Measurements from ENCODE around the gene DPM3. TPM values are rescaled to one million over a fixed set of nuclear protein-coding genes. Genes with fewer than 3 reads are reported as not detected.

DPM3 gene
- total RNA-seq, 1 experiment from 2014 or later, result 73.5 TPM

DNA sequence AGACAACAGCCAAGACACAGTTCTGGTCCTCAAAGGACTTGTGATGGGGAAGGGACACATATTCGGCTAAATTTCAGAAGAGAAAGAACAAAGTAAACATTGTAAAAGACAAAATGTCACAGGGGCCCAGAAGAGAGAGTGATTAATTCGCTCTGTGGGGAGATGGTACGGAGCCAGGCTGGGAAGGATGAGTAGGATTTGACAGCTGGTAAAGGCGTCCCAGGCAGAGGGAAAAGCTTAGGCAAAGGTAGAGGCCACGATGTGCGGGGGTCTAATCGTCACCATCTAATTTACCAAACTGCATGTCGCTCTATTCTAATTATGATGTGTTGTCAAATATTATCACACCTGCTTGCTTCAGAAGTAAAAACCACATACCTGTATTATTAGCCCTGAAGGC lies 29.9 kb downstream of the DPM3 start (continued):
- TF ChIP-seq, protein P1, sequence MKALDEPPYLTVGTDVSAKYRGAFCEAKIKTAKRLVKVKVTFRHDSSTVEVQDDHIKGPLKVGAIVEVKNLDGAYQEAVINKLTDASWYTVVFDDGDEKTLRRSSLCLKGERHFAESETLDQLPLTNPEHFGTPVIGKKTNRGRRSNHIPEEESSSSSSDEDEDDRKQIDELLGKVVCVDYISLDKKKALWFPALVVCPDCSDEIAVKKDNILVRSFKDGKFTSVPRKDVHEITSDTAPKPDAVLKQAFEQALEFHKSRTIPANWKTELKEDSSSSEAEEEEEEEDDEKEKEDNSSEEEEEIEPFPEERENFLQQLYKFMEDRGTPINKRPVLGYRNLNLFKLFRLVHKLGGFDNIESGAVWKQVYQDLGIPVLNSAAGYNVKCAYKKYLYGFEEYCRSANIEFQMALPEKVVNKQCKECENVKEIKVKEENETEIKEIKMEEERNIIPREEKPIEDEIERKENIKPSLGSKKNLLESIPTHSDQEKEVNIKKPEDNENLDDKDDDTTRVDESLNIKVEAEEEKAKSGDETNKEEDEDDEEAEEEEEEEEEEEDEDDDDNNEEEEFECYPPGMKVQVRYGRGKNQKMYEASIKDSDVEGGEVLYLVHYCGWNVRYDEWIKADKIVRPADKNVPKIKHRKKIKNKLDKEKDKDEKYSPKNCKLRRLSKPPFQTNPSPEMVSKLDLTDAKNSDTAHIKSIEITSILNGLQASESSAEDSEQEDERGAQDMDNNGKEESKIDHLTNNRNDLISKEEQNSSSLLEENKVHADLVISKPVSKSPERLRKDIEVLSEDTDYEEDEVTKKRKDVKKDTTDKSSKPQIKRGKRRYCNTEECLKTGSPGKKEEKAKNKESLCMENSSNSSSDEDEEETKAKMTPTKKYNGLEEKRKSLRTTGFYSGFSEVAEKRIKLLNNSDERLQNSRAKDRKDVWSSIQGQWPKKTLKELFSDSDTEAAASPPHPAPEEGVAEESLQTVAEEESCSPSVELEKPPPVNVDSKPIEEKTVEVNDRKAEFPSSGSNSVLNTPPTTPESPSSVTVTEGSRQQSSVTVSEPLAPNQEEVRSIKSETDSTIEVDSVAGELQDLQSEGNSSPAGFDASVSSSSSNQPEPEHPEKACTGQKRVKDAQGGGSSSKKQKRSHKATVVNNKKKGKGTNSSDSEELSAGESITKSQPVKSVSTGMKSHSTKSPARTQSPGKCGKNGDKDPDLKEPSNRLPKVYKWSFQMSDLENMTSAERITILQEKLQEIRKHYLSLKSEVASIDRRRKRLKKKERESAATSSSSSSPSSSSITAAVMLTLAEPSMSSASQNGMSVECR (CRISPR knock-in tag; IDR thresholded peaks at IDR 0.05; ENCODE audit: borderline replicate concordance), result no peak
- no peak for TF ChIP-seq ATF1 (CRISPR knock-in tag; IDR thresholded peaks at IDR 0.05)
- no peak for TF ChIP-seq RELA (CRISPR knock-in tag; IDR thresholded peaks at IDR 0.05; ENCODE audit: borderline replicate concordance)
- TF ChIP-seq, protein P2, sequence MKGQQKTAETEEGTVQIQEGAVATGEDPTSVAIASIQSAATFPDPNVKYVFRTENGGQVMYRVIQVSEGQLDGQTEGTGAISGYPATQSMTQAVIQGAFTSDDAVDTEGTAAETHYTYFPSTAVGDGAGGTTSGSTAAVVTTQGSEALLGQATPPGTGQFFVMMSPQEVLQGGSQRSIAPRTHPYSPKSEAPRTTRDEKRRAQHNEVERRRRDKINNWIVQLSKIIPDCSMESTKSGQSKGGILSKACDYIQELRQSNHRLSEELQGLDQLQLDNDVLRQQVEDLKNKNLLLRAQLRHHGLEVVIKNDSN (CRISPR knock-in tag; IDR thresholded peaks at IDR 0.05), result no peak
- TF ChIP-seq, protein P3, sequence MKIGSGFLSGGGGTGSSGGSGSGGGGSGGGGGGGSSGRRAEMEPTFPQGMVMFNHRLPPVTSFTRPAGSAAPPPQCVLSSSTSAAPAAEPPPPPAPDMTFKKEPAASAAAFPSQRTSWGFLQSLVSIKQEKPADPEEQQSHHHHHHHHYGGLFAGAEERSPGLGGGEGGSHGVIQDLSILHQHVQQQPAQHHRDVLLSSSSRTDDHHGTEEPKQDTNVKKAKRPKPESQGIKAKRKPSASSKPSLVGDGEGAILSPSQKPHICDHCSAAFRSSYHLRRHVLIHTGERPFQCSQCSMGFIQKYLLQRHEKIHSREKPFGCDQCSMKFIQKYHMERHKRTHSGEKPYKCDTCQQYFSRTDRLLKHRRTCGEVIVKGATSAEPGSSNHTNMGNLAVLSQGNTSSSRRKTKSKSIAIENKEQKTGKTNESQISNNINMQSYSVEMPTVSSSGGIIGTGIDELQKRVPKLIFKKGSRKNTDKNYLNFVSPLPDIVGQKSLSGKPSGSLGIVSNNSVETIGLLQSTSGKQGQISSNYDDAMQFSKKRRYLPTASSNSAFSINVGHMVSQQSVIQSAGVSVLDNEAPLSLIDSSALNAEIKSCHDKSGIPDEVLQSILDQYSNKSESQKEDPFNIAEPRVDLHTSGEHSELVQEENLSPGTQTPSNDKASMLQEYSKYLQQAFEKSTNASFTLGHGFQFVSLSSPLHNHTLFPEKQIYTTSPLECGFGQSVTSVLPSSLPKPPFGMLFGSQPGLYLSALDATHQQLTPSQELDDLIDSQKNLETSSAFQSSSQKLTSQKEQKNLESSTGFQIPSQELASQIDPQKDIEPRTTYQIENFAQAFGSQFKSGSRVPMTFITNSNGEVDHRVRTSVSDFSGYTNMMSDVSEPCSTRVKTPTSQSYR (CRISPR knock-in tag; IDR thresholded peaks at IDR 0.05), result no peak
- no peak for TF ChIP-seq MXD4 (CRISPR knock-in tag; IDR thresholded peaks at IDR 0.05; ENCODE audit: borderline replicate concordance)
- TF ChIP-seq ZNF671 (CRISPR knock-in tag; IDR thresholded peaks at IDR 0.05), result no peak
- TF ChIP-seq TEAD1 (CRISPR knock-in tag; IDR thresholded peaks at IDR 0.05), result no peak
- no peak for TF ChIP-seq FOXP1 (CRISPR knock-in tag; IDR thresholded peaks at IDR 0.05; ENCODE audit: borderline replicate concordance)
- TF ChIP-seq JUN (CRISPR knock-in tag; IDR thresholded peaks at IDR 0.05), result no peak
- TF ChIP-seq, protein P4, sequence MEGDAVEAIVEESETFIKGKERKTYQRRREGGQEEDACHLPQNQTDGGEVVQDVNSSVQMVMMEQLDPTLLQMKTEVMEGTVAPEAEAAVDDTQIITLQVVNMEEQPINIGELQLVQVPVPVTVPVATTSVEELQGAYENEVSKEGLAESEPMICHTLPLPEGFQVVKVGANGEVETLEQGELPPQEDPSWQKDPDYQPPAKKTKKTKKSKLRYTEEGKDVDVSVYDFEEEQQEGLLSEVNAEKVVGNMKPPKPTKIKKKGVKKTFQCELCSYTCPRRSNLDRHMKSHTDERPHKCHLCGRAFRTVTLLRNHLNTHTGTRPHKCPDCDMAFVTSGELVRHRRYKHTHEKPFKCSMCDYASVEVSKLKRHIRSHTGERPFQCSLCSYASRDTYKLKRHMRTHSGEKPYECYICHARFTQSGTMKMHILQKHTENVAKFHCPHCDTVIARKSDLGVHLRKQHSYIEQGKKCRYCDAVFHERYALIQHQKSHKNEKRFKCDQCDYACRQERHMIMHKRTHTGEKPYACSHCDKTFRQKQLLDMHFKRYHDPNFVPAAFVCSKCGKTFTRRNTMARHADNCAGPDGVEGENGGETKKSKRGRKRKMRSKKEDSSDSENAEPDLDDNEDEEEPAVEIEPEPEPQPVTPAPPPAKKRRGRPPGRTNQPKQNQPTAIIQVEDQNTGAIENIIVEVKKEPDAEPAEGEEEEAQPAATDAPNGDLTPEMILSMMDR (IDR thresholded peaks at IDR 0.05), result no peak
- TF ChIP-seq SP1 (CRISPR knock-in tag; conservative IDR thresholded peaks at IDR 0.05), result no peak

DNA sequence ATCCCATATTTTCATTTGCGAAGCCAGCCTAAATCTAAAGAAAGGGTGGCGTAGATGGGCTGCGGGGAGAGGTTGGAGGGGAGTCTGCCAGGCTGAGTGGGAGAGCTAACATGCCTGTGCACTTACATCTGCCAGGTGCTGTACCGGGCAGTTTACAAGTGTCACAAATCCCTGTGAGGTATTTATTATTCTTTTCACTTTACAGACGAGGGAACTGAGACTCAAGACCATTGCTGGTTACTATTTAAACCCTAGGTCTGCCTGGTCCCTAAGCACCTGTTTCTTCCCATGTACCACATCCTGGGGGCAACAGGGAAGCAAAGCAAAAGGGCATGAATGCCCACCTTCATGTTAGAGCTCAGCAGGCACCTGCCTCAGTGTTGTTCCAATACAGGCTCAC lies 32.0 kb downstream of the DPM3 start:
- ATAC-seq (no peak), DNase-seq (ENCODE audit: low spot score) (no peak)
- Mint-ChIP-seq H3K9me3 (no peaks in the 10 kb centered on the region), H3K4me3 (no peak overlapping the region), H3K4me1 (peaks cover 4% of the 10 kb centered on the region; the same call in 1 of the 2 replicates), H3K27ac (no peak overlapping the region), H3K36me3 (no peaks in the 10 kb centered on the region), H3K27me3 (ENCODE audit: low read depth) (peaks cover 14% of the 10 kb centered on the region)
- ChIA-PET POLR2A (no interaction called here), CTCF (interaction anchor here (0.8 to 3.2 kb wide), 4 partner anchors 9 to 59 kb away, joined by 3 to 25 read pairs (median 10); no protein-coding TSS in a partner anchor)
- no peak for TF ChIP-seq FOXP1 (CRISPR knock-in tag; IDR thresholded peaks at IDR 0.05; ENCODE audit: borderline replicate concordance)
- TF ChIP-seq, protein P5, sequence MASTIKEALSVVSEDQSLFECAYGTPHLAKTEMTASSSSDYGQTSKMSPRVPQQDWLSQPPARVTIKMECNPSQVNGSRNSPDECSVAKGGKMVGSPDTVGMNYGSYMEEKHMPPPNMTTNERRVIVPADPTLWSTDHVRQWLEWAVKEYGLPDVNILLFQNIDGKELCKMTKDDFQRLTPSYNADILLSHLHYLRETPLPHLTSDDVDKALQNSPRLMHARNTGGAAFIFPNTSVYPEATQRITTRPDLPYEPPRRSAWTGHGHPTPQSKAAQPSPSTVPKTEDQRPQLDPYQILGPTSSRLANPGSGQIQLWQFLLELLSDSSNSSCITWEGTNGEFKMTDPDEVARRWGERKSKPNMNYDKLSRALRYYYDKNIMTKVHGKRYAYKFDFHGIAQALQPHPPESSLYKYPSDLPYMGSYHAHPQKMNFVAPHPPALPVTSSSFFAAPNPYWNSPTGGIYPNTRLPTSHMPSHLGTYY (CRISPR knock-in tag; IDR thresholded peaks at IDR 0.05), result no peak
- no peak for TF ChIP-seq GABPB1 (CRISPR knock-in tag; IDR thresholded peaks at IDR 0.05)
- no peak for TF ChIP-seq ZNF396 (CRISPR knock-in tag; IDR thresholded peaks at IDR 0.05; ENCODE audit: borderline replicate concordance)
- TF ChIP-seq, protein P6, sequence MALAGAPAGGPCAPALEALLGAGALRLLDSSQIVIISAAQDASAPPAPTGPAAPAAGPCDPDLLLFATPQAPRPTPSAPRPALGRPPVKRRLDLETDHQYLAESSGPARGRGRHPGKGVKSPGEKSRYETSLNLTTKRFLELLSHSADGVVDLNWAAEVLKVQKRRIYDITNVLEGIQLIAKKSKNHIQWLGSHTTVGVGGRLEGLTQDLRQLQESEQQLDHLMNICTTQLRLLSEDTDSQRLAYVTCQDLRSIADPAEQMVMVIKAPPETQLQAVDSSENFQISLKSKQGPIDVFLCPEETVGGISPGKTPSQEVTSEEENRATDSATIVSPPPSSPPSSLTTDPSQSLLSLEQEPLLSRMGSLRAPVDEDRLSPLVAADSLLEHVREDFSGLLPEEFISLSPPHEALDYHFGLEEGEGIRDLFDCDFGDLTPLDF (CRISPR knock-in tag; IDR thresholded peaks at IDR 0.05), result no peak

Data from WTC11 (cell line).